B cell (primary cell): Measurements from ENCODE around the gene DEFB110.

ENCODE experiments used
- CTCF ChIP-seq: fragments of 200-600 bp; IDR thresholded peaks from one replicate; pipeline ENCODE4 v1.8.0; 2022; ENCODE audit warnings: antibody characterized with exemption, mild to moderate bottlenecking
- EZH2 ChIP-seq: IDR thresholded peaks from 2 replicates; pipeline ENCODE4 v1.6.1; 2012; ENCODE audit warnings: borderline replicate concordance, low read depth, mild to moderate bottlenecking, moderate library complexity, low read length; ENCODE audit not compliant: insufficient read depth, poor library complexity, severe bottlenecking

- TF ChIP-seq CTCF (no peak), EZH2 (no peak)
Measured at GRCh38 chr6:50007819-50008218, 14.0 kb downstream of the DEFB110 start.
